PC-9 (cell line): ENCODE results near the gene EPHA4.

ENCODE experiments used
- EZH2 ChIP-seq: fragments of 200-600 bp; sonication (generic); IDR thresholded peaks from 2 replicates; pipeline ENCODE4 v1.8.0; 2017; ENCODE audit warnings: antibody characterized with exemption, low read depth
- TF ChIP-seq, protein P1 (sequence below): fragments of 200-600 bp; sonication (generic); conservative IDR thresholded peaks from 2 replicates; pipeline ENCODE4 v1.6.1; 2017; ENCODE audit warnings: mixed run types, antibody characterized with exemption, mild to moderate bottlenecking, moderate library complexity

DNA sequence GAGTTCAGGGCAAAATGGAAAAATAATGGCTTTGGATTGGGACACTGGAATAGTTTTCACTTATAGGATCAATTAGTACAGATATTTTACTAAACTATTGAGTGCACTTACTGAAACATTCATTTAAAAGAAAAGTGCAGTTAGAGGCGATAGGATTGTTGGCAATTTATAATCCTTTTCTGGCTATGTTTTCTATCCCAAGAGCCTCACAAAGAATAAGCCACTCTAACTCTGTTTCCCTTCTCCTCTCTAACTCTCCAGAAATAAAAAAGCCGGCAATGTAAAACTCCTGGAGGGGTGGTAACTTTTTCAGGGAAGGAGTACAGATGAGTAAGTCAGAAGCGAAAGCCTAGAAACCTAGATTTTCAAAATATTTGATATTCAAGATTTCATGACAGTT lies 91.3 kb downstream of the EPHA4 start:
- TF ChIP-seq, protein P1, sequence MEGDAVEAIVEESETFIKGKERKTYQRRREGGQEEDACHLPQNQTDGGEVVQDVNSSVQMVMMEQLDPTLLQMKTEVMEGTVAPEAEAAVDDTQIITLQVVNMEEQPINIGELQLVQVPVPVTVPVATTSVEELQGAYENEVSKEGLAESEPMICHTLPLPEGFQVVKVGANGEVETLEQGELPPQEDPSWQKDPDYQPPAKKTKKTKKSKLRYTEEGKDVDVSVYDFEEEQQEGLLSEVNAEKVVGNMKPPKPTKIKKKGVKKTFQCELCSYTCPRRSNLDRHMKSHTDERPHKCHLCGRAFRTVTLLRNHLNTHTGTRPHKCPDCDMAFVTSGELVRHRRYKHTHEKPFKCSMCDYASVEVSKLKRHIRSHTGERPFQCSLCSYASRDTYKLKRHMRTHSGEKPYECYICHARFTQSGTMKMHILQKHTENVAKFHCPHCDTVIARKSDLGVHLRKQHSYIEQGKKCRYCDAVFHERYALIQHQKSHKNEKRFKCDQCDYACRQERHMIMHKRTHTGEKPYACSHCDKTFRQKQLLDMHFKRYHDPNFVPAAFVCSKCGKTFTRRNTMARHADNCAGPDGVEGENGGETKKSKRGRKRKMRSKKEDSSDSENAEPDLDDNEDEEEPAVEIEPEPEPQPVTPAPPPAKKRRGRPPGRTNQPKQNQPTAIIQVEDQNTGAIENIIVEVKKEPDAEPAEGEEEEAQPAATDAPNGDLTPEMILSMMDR = no peak
- no peak for TF ChIP-seq EZH2
